Activated naive CD4-positive, alpha-beta T cell treated with anti-CD3 and anti-CD28 coated beads for 36 hours (primary cell): ENCODE results near the gene ALDH3A2. TPM values are rescaled to one million over a fixed set of nuclear protein-coding genes. Genes with fewer than 3 reads are reported as not detected.

Experiments used
- CTCF ChIA-PET: fragments of 350-600 bp; sonication (Branson Sonifier 250); formaldehyde crosslinking; loops from one replicate; lab custom pipeline; 2021; ENCODE audit warnings: antibody characterized with exemption; lab: Charles Lee
- DNase-seq: peaks from one replicate; pipeline ENCODE4 v3.0.0-alpha.2; 2020
- H3K27ac Mint-ChIP-seq: one replicate; pipeline ENCODE4 v1.8.0; 2021; ENCODE audit warnings: mild to moderate bottlenecking, mixed read lengths
- H3K27me3 Mint-ChIP-seq: one replicate; pipeline ENCODE4 v1.8.0; 2021; ENCODE audit warnings: low read depth, mixed read lengths
- H3K36me3 Mint-ChIP-seq: one replicate; pipeline ENCODE4 v1.8.0; 2021; ENCODE audit warnings: low read depth, mixed read lengths
- H3K4me1 Mint-ChIP-seq: one replicate; pipeline ENCODE4 v1.8.0; 2021; ENCODE audit warnings: low read depth, mixed read lengths
- H3K4me3 Mint-ChIP-seq: one replicate; pipeline ENCODE4 v1.8.0; 2021; ENCODE audit warnings: mild to moderate bottlenecking, moderate library complexity, mixed read lengths
- H3K9me3 Mint-ChIP-seq: one replicate; pipeline ENCODE4 v1.8.0; 2021; ENCODE audit warnings: mixed read lengths
- intact Hi-C: fragments of 100-400 bp; cut with micrococcal nuclease; formaldehyde crosslinking; loops from one replicate; pipeline ENCODE4 v1.15.1; 2023
- total RNA-seq, 2 experiments: library from RNA; stranded (reverse); gene quantifications; one replicate each; pipeline ENCODE4 v1.2.3, GENCODE V29; 2021

Gene ALDH3A2
- total RNA-seq, 2 experiments from 2014 or later = 21.0 to 22.3 TPM

GRCh38 chr17:19720631-19721426 is 72.3 kb downstream of the ALDH3A2 start:
- no peaks in the 10 kb centered on the region for H3K9me3 Mint-ChIP-seq
- no peak overlapping the region for H3K4me3 Mint-ChIP-seq
- intact Hi-C loops = loop anchor here (5.0 kb wide), 1 partner anchor 41 kb away; no protein-coding TSS in a partner anchor
- no peak for DNase-seq
- no peaks in the 10 kb centered on the region for H3K36me3 Mint-ChIP-seq
- peaks cover 16% of the 10 kb centered on the region for H3K4me1 Mint-ChIP-seq
- H3K27ac Mint-ChIP-seq = no peak overlapping the region
- no peaks in the 10 kb centered on the region for H3K27me3 Mint-ChIP-seq
- CTCF ChIA-PET = no interaction called here

GRCh38 chr17:19723964-19724363 is 75.4 kb downstream of the ALDH3A2 start:
- CTCF ChIA-PET = no interaction called here
- Mint-ChIP-seq H3K27me3 (no peaks in the 10 kb centered on the region), H3K4me3 (no peak overlapping the region), H3K36me3 (no peaks in the 10 kb centered on the region), H3K9me3 (no peaks in the 10 kb centered on the region), H3K27ac (no peak overlapping the region), H3K4me1 (peaks cover 16% of the 10 kb centered on the region)
- DNase-seq = no peak
- intact Hi-C loops = loop anchor here (5.0 kb wide), 1 partner anchor 38 kb away; no protein-coding TSS in a partner anchor

- Mint-ChIP-seq H3K4me3 (peak overlapping the region; percentile 25), H3K9me3 (no peaks in the 10 kb centered on the region), H3K27ac (no peak overlapping the region), H3K4me1 (peaks cover 16% of the 10 kb centered on the region), H3K36me3 (no peaks in the 10 kb centered on the region), H3K27me3 (no peaks in the 10 kb centered on the region)
- CTCF ChIA-PET = interaction anchor here (0.6 kb wide), 1 partner anchor 418 kb away, joined by 4 read pairs; no protein-coding TSS in a partner anchor
- intact Hi-C loops = loop anchor here (5.0 kb wide), 1 partner anchor 38 kb away; no protein-coding TSS in a partner anchor
- DNase-seq = peak; percentile 75
Measured at GRCh38 chr17:19724501-19725420, 76.2 kb downstream of the ALDH3A2 start.

- DNase-seq = no peak
- Mint-ChIP-seq H3K4me3 (no peak overlapping the region), H3K36me3 (no peaks in the 10 kb centered on the region), H3K27ac (no peak overlapping the region), H3K9me3 (no peaks in the 10 kb centered on the region), H3K4me1 (peaks cover 16% of the 10 kb centered on the region), H3K27me3 (no peaks in the 10 kb centered on the region)
- intact Hi-C loops = no loop called here
- CTCF ChIA-PET = interaction anchor here (0.6 to 1.0 kb wide), 2 partner anchors 19 to 419 kb away, joined by 3 to 4 read pairs; no protein-coding TSS in a partner anchor
Measured at GRCh38 chr17:19725486-19725885, 76.9 kb downstream of the ALDH3A2 start.

- DNase-seq = no peak
- H3K27me3 Mint-ChIP-seq = no peaks in the 10 kb centered on the region
- H3K36me3 Mint-ChIP-seq = no peaks in the 10 kb centered on the region
- peaks cover 16% of the 10 kb centered on the region for H3K4me1 Mint-ChIP-seq
- no peaks in the 10 kb centered on the region for H3K9me3 Mint-ChIP-seq
- intact Hi-C loops = no loop called here
- no peak overlapping the region for H3K27ac Mint-ChIP-seq
- CTCF ChIA-PET = interaction anchor here (0.8 to 1.2 kb wide), 4 partner anchors 18 to 39 kb away, joined by 3 to 4 read pairs (median 3); no protein-coding TSS in a partner anchor
- no peak overlapping the region for H3K4me3 Mint-ChIP-seq
Measured at GRCh38 chr17:19726631-19727376, 78.3 kb downstream of the ALDH3A2 start.

Other genes starting within 250 kb of the ALDH3A2 start
- under 1 TPM; 0.31 to 0.32 TPM for gene RNF112, start 237.5 kb upstream of the ALDH3A2 start, total RNA-seq
- gene SLC47A1, start 114.9 kb upstream of the ALDH3A2 start, total RNA-seq = under 1 TPM; 0.30 to 0.33 TPM
- gene SLC47A2, start 67.8 kb downstream of the ALDH3A2 start, total RNA-seq = not detected
- gene ALDH3A1, start 99.5 kb downstream of the ALDH3A2 start, total RNA-seq = not detected
- 10 to 100 TPM; 10.2 to 10.3 TPM for gene ULK2, start 219.2 kb downstream of the ALDH3A2 start, total RNA-seq